ENCODE results near the gene SPATS2L.

DNA sequence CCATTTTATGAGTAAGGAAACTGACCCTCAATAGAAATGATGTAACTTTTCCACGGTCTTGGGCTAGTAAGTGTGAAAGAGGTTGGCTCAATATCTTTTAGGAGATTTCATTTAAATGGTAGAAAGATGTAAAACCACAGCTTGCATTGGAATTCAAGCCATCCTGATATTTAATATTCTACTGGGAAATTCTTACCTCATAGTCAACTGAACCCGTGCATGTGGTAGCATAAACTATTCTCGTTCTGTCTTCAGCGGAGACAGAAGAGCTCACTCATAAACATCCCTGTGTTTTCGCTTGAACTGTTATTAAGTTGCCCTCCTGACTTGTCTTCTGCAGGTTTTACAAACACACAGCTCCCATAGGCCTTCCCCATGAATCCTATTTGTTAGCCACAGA lies 8.5 kb upstream of the SPATS2L start:
- TF ChIP-seq, protein P1, sequence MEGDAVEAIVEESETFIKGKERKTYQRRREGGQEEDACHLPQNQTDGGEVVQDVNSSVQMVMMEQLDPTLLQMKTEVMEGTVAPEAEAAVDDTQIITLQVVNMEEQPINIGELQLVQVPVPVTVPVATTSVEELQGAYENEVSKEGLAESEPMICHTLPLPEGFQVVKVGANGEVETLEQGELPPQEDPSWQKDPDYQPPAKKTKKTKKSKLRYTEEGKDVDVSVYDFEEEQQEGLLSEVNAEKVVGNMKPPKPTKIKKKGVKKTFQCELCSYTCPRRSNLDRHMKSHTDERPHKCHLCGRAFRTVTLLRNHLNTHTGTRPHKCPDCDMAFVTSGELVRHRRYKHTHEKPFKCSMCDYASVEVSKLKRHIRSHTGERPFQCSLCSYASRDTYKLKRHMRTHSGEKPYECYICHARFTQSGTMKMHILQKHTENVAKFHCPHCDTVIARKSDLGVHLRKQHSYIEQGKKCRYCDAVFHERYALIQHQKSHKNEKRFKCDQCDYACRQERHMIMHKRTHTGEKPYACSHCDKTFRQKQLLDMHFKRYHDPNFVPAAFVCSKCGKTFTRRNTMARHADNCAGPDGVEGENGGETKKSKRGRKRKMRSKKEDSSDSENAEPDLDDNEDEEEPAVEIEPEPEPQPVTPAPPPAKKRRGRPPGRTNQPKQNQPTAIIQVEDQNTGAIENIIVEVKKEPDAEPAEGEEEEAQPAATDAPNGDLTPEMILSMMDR (IDR thresholded peaks at IDR 0.05; ENCODE audit: low read depth, low read length) = no peak
- no peak for TF ChIP-seq POLR2A (IDR thresholded peaks at IDR 0.05; ENCODE audit: extremely low read depth, insufficient read length)
